KG1 (cell line): ENCODE data around the gene PDX1.

Experiments used
- DNase-seq: peaks from one replicate; lab custom pipeline; 2025; lab: John Stamatoyannopoulos, UW

PDX1 gene

DNA sequence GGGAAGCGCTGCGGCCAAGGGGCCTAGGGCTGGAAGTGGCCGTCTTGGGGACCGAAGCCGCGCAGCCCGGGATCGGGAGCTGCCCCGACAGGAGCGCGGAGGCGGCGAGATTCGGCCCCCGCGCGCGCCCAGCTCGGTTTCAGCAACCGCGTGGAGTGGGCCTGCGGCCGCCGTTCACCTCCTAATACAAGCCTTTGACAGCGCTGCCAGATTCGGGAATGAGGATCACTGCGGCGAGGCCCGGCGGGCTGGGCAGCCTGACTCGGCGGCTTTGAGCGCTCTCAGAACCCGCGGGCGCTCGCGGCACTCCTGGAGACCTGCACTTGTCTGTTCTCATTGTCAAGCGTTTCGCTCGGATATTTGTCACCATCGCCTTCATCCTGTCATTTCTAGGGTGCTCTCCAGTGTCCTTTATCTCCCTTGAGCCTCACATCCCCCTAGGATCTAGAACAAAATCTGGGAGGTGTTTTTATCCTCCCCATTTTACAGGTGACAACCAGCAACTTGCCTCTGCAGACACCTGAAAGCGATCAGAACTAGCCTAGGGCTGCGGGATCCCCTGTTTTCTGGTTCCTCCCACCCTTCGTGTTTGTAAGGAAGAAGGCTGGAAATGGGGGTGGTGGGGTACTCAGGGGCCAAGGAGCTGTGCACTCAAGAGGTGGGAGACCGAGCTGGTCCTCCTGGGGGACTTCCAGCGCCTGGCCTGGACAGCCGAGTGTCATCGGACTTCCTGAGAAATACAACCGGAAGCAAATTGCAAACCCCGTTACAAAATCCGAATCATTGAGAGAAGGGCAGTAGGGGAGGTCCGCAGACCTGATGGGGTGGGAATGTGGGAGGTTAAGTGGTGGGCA lies 50.8 kb downstream of the PDX1 start:
- DNase-seq, result no peak

DNA sequence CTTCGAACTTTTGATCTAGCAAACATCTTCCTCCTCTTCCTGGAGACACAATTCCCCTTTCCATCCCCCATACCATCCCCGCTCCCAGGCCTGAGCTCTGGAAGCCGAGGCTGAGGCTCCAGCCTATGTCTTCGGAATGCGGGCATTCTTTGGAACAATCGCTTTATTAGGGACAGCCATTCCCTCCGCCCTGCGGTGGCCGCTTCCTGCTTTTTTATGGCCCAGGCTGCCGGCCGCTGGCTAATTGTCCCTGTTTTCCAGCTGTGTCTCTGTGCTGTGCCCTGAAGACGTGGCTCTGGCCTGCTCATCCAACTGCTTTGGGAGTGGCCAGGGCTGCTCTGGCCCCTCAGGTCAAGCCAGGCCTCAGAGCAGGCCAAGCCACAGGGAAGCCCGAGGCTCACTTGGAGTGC lies 51.4 kb downstream of the PDX1 start:
- no peak for DNase-seq

DNA sequence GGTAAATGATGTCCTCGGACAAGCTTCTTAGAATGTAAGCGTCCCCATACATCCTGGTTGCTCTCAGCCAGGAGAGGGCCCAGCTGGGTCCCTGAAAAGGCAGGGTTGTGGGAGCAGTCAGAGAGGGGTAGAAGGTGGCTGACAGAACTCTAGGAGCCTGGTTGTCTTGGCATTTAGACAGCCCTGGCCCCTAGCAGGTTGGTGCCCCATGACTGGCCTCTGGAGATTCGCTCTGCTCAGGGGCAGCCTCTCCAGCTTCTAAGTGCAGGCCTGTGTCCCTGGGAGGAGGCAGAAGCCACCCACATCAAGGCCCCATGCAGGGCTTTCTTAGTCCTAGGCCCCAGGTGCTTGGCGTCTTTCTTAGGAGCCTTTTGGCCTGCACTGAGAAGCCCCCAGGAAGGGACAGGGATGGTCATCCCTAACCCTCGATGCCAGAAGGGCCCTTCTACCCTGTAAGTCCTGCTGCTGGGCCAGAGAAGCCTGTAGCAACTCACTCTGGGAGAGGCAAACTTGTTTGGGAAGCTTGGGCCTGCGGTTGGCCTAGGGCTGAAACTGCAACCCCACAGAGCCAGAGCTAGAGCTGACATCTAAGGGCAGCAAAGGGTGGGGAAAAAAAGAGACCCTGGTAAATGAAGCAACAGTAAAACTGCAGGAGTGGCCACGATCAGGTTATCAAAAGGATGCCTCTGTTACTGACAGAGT lies 52.1 kb downstream of the PDX1 start:
- no peak for DNase-seq

DNA sequence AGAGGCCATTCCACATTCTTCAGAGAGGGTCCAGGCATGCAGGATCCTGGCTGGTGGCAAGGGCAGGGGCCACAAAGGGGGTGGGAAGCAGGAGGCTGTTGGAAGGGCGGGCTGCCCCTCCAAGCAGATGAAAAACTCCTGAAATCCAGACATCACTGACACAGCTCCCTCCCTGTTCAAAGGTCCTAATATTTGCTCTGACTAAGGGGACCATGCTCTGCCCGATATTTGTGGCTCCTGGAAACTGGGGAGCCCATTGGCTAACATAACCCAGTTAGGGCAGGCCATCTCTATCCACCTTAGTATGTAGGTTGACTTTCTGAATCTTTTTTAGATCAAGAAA lies 52.6 kb downstream of the PDX1 start:
- no peak for DNase-seq

DNA sequence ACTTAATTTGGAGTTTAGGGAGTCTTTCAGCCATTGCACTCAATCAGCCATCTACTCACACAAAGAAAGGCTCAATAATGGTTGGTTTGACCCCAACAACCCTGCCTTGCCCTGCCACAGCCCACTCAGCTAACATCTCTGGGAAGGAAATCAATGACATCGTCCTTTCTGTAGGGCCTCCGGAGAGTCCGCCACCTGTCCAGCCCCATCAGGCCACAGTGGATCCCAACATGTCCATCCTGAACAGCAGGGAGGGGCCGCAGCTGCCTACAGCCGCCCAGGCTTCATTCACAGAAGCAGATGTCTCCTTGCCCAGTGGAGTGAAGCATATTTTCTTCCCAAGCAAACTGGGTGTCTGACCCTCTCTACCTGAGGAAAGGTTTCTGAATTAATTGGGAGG lies 53.5 kb downstream of the PDX1 start:
- DNase-seq, result no peak

DNA sequence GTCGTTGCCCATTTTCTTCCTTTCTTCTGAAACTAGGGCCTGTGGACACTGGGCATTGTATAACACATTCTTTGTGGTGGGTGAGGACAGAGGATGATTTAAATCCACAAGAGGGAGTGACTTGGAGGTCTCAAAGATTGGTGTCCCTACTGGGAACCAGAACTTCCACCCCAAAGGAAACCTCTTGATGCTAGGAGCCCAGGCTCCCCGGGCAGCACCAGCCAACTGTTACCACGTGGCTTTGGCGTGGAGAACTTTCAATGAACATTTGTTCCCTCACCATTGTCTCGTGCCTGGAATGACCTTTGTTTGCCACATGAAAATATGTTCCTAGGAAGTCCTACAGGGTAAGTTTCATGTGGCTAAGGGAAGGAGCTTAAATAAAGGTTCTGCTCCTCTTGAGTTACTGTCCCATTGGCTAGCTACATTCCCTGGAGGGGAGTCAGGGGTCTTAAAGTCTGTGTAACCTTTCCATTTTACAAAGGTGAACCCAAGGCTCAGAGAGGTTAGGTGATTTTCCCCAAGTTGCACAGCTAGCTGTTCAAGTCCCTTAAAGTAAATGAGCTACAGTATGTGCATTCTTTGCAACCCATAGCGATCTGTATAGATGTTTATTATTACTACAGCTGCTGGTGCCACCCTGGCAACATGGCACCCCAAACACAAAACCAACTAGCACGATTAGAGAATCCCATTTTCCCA lies 54.3 kb downstream of the PDX1 start:
- DNase-seq, result no peak
